GM18867 (cell line): ENCODE measurements around the gene HS3ST5.
A peak's percentile ranks its signal among the peaks of the same experiment; 100 is the strongest.
"Not testable (repeated sequence)": the region's sequence is repeated elsewhere in the genome, so short reads cannot be mapped to it uniquely, and the experiment has no call there.

Experiments used
- ATAC-seq: cut with Tn5 transposase; IDR thresholded peaks from one replicate; pipeline ENCODE4 v1.9.1; 2021; ENCODE audit warnings: mild to moderate bottlenecking, moderate library complexity; ENCODE audit not compliant: unreplicated experiment

The HS3ST5 gene

GRCh38 chr6:114158838-114159694 is 183.8 kb downstream of the HS3ST5 start:
- no peak for ATAC-seq

GRCh38 chr6:114158411-114158810 is 184.4 kb downstream of the HS3ST5 start:
- no peak for ATAC-seq

GRCh38 chr6:114157848-114158247 is 185.0 kb downstream of the HS3ST5 start:
- ATAC-seq: no peak

GRCh38 chr6:114155763-114156162 is 187.1 kb downstream of the HS3ST5 start:
- ATAC-seq: no peak

GRCh38 chr6:114154812-114155211 is 188.0 kb downstream of the HS3ST5 start:
- no peak for ATAC-seq

- ATAC-seq: peak; percentile 55
Observed at GRCh38 chr6:114153448-114153847, 189.4 kb downstream of the HS3ST5 start.

- ATAC-seq: no peak
Observed at GRCh38 chr6:114151064-114151690, 191.6 kb downstream of the HS3ST5 start.

- ATAC-seq: not testable (repeated sequence)
Observed at GRCh38 chr6:114149182-114149581, 193.6 kb downstream of the HS3ST5 start.

- peak; percentile 69 for ATAC-seq
Observed at GRCh38 chr6:114144887-114145851, 197.7 kb downstream of the HS3ST5 start.

GRCh38 chr6:114142258-114142657 is 200.6 kb downstream of the HS3ST5 start:
- no peak for ATAC-seq

GRCh38 chr6:114140416-114140815 is 202.4 kb downstream of the HS3ST5 start:
- ATAC-seq: no peak

- ATAC-seq: no peak
Observed at GRCh38 chr6:114138577-114139248, 204.1 kb downstream of the HS3ST5 start.

GRCh38 chr6:114135363-114135971 is 207.4 kb downstream of the HS3ST5 start:
- ATAC-seq: no peak

GRCh38 chr6:114133816-114134215 is 209.0 kb downstream of the HS3ST5 start:
- ATAC-seq: no peak

GRCh38 chr6:114131945-114132344 is 210.9 kb downstream of the HS3ST5 start:
- ATAC-seq: no peak

GRCh38 chr6:114125576-114125975 is 217.2 kb downstream of the HS3ST5 start:
- no peak for ATAC-seq

- ATAC-seq: no peak
Observed at GRCh38 chr6:114121913-114122662, 220.7 kb downstream of the HS3ST5 start.

- no peak for ATAC-seq
Observed at GRCh38 chr6:114119056-114119455, 223.8 kb downstream of the HS3ST5 start.

GRCh38 chr6:114115652-114116051 is 227.2 kb downstream of the HS3ST5 start:
- no peak for ATAC-seq
